IMR-90 (cell line): Measurements from ENCODE around the gene SERPINI1. TPM values are rescaled to one million over a fixed set of nuclear protein-coding genes. Genes with fewer than 3 reads are reported as not detected.

Experiments
- ATAC-seq: fragments of 200-7000 bp; cut with Tn5 transposase; 2 replicates; pipeline ENCODE4 v1.9.1; 2020; ENCODE audit warnings: low read depth, mild to moderate bottlenecking, moderate library complexity
- BruUV-seq: library from RNA; stranded (reverse); fragments of 400-500 nt; replicated peaks from 2 replicates; lab custom pipeline; 2021; lab: Mats Ljungman, UMichigan
- CTCF ChIA-PET: fragments of 300-600 bp; formaldehyde crosslinking; extraction: SDS; loops from one replicate; lab custom pipeline; 2021; ENCODE audit warnings: antibody characterized with exemption; lab: Yijun Ruan, JAX
- POLR2A ChIA-PET: fragments of 300-600 bp; sonication (Branson Sonifier 250); formaldehyde crosslinking; loops from one replicate; lab custom pipeline; 2022; ENCODE audit warnings: antibody characterized with exemption; ENCODE audit not compliant: unreplicated experiment; lab: Charles Lee
- DNase-seq: peaks from one replicate; pipeline ENCODE4 v3.0.0; 2013
- H2AFZ ChIP-seq: replicated peaks from 2 replicates; pipeline ENCODE3; 2013; ENCODE audit warnings: low read length, mild to moderate bottlenecking; ENCODE audit not compliant: poor library complexity
- H2AK5ac ChIP-seq: 2 replicates; pipeline ENCODE4 v1.6.1; 2013; ENCODE audit warnings: low read depth, low read length, inconsistent platforms
- H2AK9ac ChIP-seq: replicated peaks from 2 replicates; pipeline ENCODE3; 2013; ENCODE audit warnings: mild to moderate bottlenecking, low read depth, low read length, moderate library complexity; ENCODE audit not compliant: poor library complexity
- H2BK120ac ChIP-seq: 2 replicates; pipeline ENCODE4 v1.6.1; 2013; ENCODE audit warnings: low read depth, low read length, inconsistent platforms
- H2BK15ac ChIP-seq: 3 replicates; pipeline ENCODE4 v1.6.1; 2013; ENCODE audit warnings: low read depth, low read length, inconsistent platforms
- H2BK20ac ChIP-seq: 2 replicates; pipeline ENCODE4 v1.6.1; 2013; ENCODE audit warnings: low read depth, mild to moderate bottlenecking, inconsistent platforms, low read length, moderate library complexity
- H2BK5ac ChIP-seq: 2 replicates; pipeline ENCODE4 v1.6.1; 2013; ENCODE audit warnings: mild to moderate bottlenecking, low read depth, low read length, inconsistent platforms; ENCODE audit not compliant: poor library complexity, severe bottlenecking
- H3K14ac ChIP-seq: replicated peaks from 2 replicates; pipeline ENCODE4 v1.6.1; 2013; ENCODE audit warnings: low read depth, low read length, inconsistent platforms
- H3K18ac ChIP-seq: 2 replicates; pipeline ENCODE4 v1.6.1; 2013; ENCODE audit warnings: low read depth, low read length, control low read depth
- H3K23ac ChIP-seq: 2 replicates; pipeline ENCODE4 v1.6.1; 2013; ENCODE audit warnings: low read depth, low read length, inconsistent platforms
- H3K27ac ChIP-seq: 2 replicates; pipeline ENCODE4 v1.5.1; 2013; ENCODE audit warnings: mild to moderate bottlenecking, control low read depth, low read length; ENCODE audit not compliant: insufficient read depth
- H3K27me3 ChIP-seq: 2 replicates; pipeline ENCODE4 v1.6.1; 2013; ENCODE audit warnings: low read length; ENCODE audit not compliant: control insufficient read depth, insufficient read depth
- H3K36me3 ChIP-seq: 2 replicates; pipeline ENCODE4 v1.6.1; 2013; ENCODE audit warnings: low read length, mixed read lengths; ENCODE audit not compliant: control insufficient read depth, insufficient read depth
- H3K4ac ChIP-seq: 2 replicates; pipeline ENCODE4 v1.6.1; 2013; ENCODE audit warnings: low read depth, low read length, inconsistent platforms
- H3K4me1 ChIP-seq: 2 replicates; pipeline ENCODE4 v1.6.1; 2013; ENCODE audit warnings: low read length, mixed read lengths; ENCODE audit not compliant: control insufficient read depth, insufficient read depth
- H3K4me2 ChIP-seq: 2 replicates; pipeline ENCODE4 v1.6.1; 2013; ENCODE audit warnings: low read depth, mild to moderate bottlenecking, control low read depth, low read length, moderate library complexity
- H3K4me3 ChIP-seq: 2 replicates; pipeline ENCODE4 v1.5.1; 2013; ENCODE audit warnings: low read depth, mild to moderate bottlenecking, control low read depth, low read length, moderate library complexity; ENCODE audit not compliant: insufficient read depth
- H3K56ac ChIP-seq: 2 replicates; pipeline ENCODE4 v1.6.1; 2013; ENCODE audit warnings: low read length, inconsistent platforms; ENCODE audit not compliant: insufficient read depth; ENCODE audit errors: extremely low read depth
- H3K79me1 ChIP-seq, 2 experiments: 2 replicates each; pipeline ENCODE4 v1.6.1; 2013; ENCODE audit warnings: low read length in 2 of 2, inconsistent platforms in 1 of 2, low read depth in 1 of 2
- H3K9ac ChIP-seq: 2 replicates; pipeline ENCODE4 v1.6.1; 2013; ENCODE audit warnings: low read depth, low read length, control low read depth
- H3K9me1 ChIP-seq: 2 replicates; pipeline ENCODE4 v1.6.1; 2013; ENCODE audit warnings: low read length, inconsistent platforms; ENCODE audit not compliant: insufficient read depth
- H3K9me3 ChIP-seq: 2 replicates; pipeline ENCODE4 v1.6.1; 2013; ENCODE audit warnings: low read length; ENCODE audit not compliant: control insufficient read depth, insufficient read depth
- H4K20me1 ChIP-seq: 2 replicates; pipeline ENCODE4 v1.6.1; 2013; ENCODE audit warnings: low read length, inconsistent platforms; ENCODE audit not compliant: insufficient read depth
- H4K5ac ChIP-seq: 2 replicates; pipeline ENCODE4 v1.6.1; 2013; ENCODE audit warnings: mild to moderate bottlenecking, low read depth, low read length, control low read depth
- H4K8ac ChIP-seq, 2 experiments: 2 replicates each; pipeline ENCODE4 v1.6.1; 2013; ENCODE audit warnings: low read depth in 2 of 2, low read length in 2 of 2, control low read depth in 1 of 2, inconsistent platforms in 1 of 2
- H4K91ac ChIP-seq: 2 replicates; pipeline ENCODE4 v1.6.1; 2013; ENCODE audit warnings: low read depth, low read length, inconsistent platforms; ENCODE audit not compliant: insufficient read depth
- MAZ ChIP-seq: IDR thresholded peaks from 2 replicates; pipeline ENCODE4 v1.6.1; 2012; ENCODE audit warnings: low read depth, mild to moderate bottlenecking, low read length, improper control_type of control experiment, moderate library complexity, borderline replicate concordance
- POLR2A ChIP-seq: IDR thresholded peaks from 2 replicates; pipeline ENCODE4 v1.6.1; 2012; ENCODE audit warnings: mild to moderate bottlenecking, low read depth, low read length
- RCOR1 ChIP-seq: IDR thresholded peaks from 2 replicates; pipeline ENCODE4 v1.6.1; 2012; ENCODE audit warnings: mild to moderate bottlenecking, low read length, improper control_type of control experiment; ENCODE audit not compliant: insufficient replicate concordance
- RFX5 ChIP-seq: IDR thresholded peaks from 2 replicates; pipeline ENCODE4 v1.8.0; 2012; ENCODE audit warnings: low read depth, mild to moderate bottlenecking, low read length, moderate library complexity
- WGBS, 2 experiments: methylation state at CpG; one replicate each; pipeline versions ENCODE4 v1.1.5 to v1.1.7; 2013; ENCODE audit warnings: missing lambda C conversion rate in 2 of 2; ENCODE audit not compliant: insufficient read length in 1 of 2; ENCODE audit errors: extremely low coverage in 2 of 2; 5-methylcytosine and 5-hydroxymethylcytosine counted together
- dilution Hi-C: fragments of 300-500 bp; cut with HindIII; formaldehyde crosslinking; loops from one replicate; pipeline ENCODE4 v1.14.3; 2018; ENCODE audit warnings: low sequenced_read_pairs; ENCODE audit not compliant: unreplicated experiment
- in situ Hi-C: fragments of 300-500 bp; cut with MboI; formaldehyde crosslinking; loops from 3 replicates; pipeline ENCODE4 v1.14.3; 2019; ENCODE audit warnings: low sequenced_read_pairs, inconsistent platforms, mixed read lengths
- intact Hi-C: fragments of 100-400 bp; cut with micrococcal nuclease; formaldehyde crosslinking; loops from 2 replicates; pipeline ENCODE4 v1.10.0; 2022
- polyA plus RNA-seq, 3 experiments: library from polyadenylated mRNA; depleted of rRNA; stranded (reverse); fragments of >200 nt; gene quantifications; 2 replicates each; pipeline ENCODE4 v1.2.3, GENCODE V29; 2012; ENCODE audit warnings: low replicate concordance in 1 of 3
- total RNA-seq: library from RNA; depleted of rRNA; stranded (reverse); fragments of >200 nt; gene quantifications from 2 replicates; pipeline ENCODE4 v1.2.3, GENCODE V29; 2012

Gene SERPINI1
- total and polyA plus RNA-seq, 2 of the 4 experiments (the other 2 are of a cell fraction), result 0.36 to 1.3 TPM

DNA sequence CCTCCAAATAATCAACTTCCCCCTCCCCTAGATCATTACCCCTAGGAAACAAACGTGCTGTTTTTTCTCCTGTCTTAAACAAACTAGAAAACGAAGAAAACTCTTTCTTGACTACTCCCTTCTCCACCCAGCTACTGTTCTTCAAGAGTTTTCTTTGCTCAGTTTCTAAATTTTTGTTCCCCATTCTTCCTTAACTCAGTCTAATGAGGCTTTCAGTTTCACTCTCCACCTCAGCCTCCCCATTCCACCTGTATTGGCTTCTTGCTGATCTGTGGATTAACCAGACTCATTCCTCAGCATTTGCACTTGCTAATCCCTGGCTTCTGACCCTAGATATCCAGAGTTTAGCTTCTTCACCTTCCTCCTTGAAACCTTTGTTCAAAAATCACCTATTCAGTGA, 26.8 kb downstream of the SERPINI1 start:
- no peak overlapping the region for H2BK5ac ChIP-seq
- POLR2A ChIA-PET, result no interaction called here
- no peak overlapping the region for H2AFZ ChIP-seq
- H3K27me3 ChIP-seq, result no peaks in the 10 kb centered on the region
- H4K5ac ChIP-seq, result no peak overlapping the region
- no peak overlapping the region for H2AK5ac ChIP-seq
- H3K14ac ChIP-seq, result no peak overlapping the region
- no peaks in the 10 kb centered on the region for H3K4me1 ChIP-seq
- H3K56ac ChIP-seq, result no peak overlapping the region
- ATAC-seq (no peak), DNase-seq (no peak)
- H3K79me1 ChIP-seq, result no peaks in the 10 kb centered on the region
- no peak for TF ChIP-seq RCOR1
- TF ChIP-seq RFX5, result no peak
- TF ChIP-seq POLR2A, result no peak
- no peak for TF ChIP-seq MAZ
- H3K23ac ChIP-seq, result no peak overlapping the region
- no peak overlapping the region for H3K4me3 ChIP-seq
- dilution Hi-C loops, result no loop called here
- no peak overlapping the region for H2BK20ac ChIP-seq
- intact Hi-C loops, result no loop called here
- no peak overlapping the region for H3K4ac ChIP-seq
- in situ Hi-C loops, result no loop called here
- no peaks in the 10 kb centered on the region for H3K36me3 ChIP-seq
- no peak overlapping the region for H2BK120ac ChIP-seq
- H3K9me1 ChIP-seq, result no peaks in the 10 kb centered on the region
- H4K20me1 ChIP-seq, result no peaks in the 10 kb centered on the region
- no peaks in the 10 kb centered on the region for H3K9me3 ChIP-seq
- H3K4me2 ChIP-seq, result no peak overlapping the region
- no peak overlapping the region for H3K18ac ChIP-seq
- CTCF ChIA-PET, result no interaction called here
- no peak overlapping the region for H3K27ac ChIP-seq
- no peak overlapping the region for H4K8ac ChIP-seq
- no peak overlapping the region for H2AK9ac ChIP-seq
- no peak overlapping the region for H2BK15ac ChIP-seq
- WGBS, 2 experiments, result no CpG with 5 or more reads among the region's 2 CpGs
- H3K9ac ChIP-seq, result no peak overlapping the region
- BruUV-seq, result no TSS peak
- no peak overlapping the region for H4K91ac ChIP-seq
